RKO (cell line): ENCODE results near the gene EVA1A.

Experiments
- DNase-seq: peaks from one replicate; pipeline ENCODE4 v3.0.0-alpha.2; 2016; ENCODE audit warnings: low spot score

The EVA1A gene

DNA sequence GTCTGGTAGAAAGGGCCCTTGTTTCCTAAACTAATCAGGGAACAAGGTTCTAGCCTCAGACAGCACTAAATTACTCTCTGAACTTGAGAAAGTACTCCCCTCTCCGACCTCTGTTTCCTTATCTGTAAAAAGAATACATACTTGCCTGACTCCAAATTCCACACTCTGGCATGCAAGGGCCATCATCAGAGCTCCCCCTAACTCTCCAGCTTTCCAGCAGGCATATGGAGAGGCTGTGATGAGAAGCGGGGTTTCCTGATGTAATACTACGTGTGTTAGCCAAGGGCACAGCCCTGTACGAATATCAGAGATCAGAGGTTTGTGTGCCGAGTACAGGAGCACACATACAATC, 1.8 kb upstream of the EVA1A start:
- DNase-seq, result no peak

DNA sequence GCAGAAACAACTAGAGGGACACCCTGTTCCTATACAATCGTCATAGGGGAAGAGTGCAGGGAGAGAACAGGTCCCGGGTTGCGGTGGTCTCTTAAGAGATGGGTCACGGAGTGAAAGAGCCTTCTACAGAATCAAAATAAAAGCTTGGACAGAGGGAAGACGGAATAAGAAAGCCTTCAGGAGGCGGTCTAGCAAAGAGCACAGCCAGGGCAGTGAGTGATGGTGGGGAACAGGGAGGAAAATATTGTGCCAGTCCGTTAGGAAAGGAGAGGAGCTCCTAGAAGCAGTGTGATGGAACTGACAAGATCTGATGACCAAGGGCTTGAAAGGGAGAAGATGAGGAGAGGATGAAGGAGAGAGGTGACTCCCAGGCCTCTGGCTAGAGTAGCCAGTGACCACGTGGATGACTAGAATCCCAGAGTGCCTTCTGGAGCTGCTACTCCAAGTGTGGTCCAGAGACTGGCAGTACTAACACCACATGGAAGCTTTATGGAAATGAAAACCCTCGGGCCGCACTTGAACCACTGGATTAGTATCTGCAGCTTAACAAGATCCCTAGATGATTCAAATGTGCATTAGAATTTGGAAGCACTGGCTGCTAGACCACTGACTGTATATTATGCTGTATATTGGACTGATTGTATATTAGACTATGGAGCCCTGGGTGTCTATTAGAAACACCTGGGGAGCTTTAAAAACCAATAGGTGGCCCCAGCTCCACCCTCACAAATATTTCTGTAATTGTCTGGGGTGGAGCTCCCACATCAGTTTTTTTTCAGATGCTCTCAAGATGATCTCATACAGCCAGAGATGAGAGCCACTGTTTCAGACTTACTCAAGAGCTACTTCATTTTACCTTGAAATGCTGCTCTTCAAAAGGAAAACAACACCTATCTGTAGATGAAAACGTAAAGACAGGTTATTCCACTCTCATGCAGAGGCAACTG, 1.1 kb upstream of the EVA1A start:
- DNase-seq, result no peak

DNA sequence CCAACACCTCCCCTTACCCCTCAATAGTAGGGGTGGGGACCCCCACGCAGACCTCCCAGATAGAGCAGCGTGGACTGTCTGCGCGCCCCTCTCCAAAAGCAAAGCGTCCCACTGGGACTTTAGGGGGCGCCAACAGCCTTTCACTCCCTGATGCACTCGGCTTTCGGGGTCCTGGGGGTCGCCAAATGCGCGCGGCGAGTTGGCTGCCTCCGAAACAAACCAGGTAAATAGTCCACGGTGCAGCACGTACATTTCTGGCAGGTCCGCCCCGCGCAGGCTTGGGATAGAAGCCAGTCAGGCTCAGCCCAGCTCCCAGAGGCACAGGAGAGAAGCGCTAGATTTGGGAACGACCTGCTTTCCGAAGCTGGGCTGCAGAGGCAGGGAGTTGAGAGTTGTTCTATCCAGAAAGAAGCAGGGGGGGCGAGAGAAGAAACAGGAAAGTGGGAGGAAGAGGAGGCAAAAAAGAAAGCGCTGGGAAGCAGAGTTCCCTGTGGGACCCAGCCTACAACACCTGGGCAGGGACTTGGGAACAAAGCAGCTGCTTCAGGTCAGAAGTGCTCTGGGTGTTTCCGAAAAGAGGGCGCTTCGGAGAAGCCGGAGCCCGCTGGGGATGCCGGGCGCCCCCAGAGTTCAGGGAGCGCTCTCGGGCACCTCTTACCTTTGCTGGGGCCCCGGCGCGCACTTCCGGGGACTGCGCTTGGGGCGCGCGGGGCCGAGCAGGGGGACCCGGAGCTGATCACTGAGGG, 544 bp downstream of the EVA1A start:
- no peak for DNase-seq

DNA sequence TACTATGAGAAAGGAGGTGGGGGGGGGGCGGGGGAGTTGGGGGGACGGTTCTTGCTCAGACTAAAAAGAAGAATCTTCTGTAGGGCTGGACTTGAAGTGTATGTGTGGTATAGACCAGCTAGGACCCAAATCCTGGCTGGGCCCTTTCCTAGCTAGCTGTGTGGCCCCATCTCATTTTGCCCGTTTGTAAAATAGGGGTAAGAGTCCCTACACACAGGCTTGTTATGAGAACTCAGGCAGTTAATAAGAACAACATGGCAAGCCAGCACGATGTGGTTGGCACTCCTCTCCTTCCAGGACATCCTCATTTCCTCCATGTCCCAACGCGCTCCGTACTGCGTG, 1.1 kb downstream of the EVA1A start:
- DNase-seq, result no peak

DNA sequence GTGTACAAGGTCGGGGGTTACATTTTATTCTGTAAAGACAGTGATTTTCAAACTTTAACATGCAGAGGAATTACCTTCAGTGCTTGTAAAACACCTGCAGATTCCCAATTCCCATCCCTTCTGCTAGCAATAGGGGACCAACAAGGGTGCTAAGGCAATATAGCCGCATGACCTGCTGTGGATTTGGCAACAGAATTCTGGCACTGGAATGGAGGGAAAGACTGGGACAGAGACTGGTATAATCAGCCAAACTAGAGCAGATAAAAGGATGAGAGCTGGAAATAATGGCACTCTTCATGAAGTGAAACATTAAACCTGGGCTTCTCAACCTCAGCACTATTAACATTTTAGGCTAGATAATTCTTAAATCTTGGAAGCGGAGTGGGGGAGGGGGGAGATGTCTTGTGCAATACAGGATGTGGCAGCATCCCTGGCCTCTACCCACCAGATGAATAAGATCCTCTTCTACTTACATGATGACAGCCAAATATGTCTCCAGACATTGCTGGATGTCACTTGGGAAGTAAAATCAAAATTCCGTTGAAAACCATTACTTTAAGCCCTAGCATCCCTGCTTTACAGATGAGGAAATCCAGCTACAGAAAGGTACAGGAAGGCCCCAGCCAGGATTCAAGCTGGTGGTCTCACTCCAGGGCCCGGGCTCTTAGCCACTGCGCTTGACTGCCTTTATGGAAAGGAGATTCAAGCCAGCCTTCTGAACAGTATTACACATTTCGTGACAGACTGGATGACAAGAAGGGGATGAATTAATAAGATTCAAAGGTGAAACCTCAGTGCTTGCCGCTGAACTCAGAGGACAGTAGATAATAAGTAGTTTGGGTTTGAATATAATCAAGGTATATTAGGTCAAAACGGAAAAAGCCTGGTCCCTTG, 1.7 kb downstream of the EVA1A start:
- DNase-seq, result no peak

DNA sequence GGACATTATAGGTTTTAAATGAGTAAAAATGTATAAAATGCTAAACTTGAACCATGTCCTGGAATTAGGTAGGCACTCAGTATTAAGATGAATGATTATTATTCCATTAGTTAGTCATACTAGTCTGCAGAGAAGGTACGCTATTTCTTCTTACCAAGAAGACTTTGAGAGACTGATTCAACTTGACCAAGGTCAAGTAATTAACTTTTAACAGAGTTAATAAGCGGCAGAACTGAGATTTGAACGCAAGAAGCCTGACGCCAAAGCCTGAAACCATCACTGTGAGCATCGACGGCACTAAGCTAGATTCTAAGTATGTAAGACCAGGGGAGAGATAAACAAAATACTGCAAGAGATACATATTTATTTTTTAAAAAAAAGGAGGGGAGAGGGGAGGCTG, 2.6 kb downstream of the EVA1A start:
- DNase-seq, result no peak

DNA sequence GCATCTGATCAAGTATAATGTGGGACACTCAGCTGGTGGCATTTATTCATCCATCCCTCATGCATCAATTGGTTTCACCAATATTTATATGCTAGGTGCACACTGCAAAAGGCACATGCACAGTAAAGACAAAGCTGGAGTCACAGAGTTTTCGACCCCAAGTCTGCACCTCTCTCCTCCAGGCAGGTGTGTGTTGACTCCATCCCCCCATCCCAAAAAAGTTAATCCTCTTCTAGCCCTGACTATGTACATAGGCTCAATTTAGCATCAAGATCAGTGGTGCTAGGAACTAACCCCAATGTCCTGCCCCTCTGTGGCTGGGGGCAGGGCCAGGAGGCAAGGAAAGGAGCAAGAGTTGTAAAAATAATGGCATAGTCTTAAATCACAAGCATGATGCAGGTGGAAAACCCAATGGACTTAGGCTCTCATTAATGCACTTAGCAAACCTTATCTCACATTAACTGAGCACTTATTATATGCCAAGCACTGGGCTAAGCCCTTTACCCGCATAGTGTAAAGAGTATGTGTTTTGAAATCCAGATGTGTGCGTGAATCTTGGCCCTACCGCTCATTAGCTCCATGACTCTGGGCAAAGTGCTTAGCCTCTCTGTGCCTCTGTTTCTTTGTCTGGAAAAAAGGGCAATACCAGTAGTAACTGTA, 3.1 kb downstream of the EVA1A start:
- DNase-seq, result no peak

DNA sequence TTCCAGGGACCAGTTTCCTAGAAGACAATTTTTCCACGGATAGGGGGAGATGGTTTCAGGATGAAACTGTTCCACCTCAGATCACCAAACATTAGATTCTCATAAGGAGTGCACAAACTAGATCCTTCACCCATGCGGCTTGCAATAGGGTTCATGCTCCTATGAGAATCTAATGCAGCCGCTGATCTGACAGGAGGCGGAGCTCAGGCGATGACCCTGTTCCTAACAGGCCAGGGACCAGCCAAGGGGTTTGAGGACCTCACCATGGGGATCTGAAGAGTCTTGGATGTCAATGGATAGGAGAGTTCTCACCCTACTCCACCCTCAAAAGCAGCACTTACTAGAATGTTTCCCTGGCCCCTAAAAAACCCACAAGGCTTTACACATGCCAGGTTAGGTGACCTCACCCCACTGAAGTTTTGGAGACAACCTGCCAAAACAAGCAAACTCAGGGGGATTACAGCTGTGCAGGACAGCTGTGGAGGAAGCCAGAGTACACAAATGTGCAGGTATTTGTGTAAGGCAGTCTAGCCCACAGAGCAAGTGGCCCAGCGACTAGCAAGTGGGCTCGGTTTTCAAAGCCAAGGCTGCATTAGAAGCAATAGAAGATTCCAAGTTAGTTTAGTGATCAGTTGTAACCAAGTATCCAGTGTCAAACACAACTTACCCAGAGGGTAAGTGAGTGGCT, 3.9 kb downstream of the EVA1A start:
- no peak for DNase-seq

DNA sequence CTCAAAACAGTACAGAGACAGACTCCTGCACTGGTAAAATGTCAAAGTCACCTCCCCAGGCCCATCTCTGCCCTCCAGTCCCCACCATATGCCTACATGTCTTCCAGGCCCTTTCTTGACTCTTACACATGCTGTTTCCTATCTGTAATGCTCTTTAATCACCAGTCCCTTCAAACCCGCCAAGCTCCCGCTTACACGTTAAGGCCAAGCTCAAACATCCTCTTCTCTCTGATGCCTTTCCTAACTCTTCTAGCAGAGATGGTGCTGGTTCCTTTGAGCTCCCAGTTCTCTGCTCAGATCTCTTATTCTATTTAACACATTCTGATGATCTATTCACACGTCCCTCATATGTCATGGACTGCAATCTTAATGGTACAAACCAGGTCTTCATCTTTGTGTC, 5.0 kb downstream of the EVA1A start:
- DNase-seq, result no peak

DNA sequence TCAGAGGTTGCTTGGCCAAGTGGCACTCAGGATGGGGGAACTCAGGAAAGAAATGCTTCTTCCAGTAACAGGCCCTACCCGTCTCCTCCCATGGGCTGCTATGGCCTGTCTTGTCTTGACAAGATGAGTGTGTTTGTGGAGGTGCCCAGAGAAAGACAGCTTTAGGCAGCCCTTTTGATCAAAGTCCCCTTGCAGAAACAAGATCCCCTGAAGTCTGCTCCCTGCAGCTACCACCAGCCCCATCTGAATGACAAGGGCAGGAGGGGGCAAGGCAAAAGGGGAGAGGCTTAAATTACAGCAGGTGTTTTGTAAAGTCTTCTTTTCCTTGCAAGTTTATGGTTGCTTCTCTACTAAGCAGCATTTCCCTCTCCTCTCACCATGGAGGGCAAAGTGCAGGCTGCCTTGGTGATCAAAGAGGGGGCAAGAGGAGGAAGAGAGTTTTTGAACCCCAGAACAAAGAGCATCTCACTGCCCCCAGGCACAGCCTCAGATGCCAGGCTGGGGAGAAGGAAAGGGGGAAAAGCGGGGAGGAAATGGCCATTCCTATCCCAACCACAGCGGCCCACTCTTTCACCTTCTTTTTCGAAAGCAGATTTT, 6.7 kb downstream of the EVA1A start:
- DNase-seq, result no peak

DNA sequence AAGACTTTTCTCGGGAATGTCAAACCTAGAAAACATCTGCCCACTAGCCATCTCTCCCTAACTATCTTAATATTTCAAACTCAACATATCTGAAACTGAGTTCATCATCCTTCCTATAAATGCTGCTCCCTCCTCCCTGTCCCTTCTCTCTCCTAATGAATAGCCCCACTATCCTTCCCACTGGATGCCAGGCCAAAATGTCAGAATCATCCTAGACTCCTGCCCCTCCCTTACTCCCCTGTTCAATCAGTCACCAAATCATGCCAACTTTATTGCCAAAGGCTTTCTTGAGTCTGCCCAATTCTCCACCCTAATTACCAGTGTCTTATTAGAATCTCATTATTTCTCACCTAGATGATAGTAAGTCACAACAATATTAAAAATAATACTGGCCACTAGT, 8.5 kb downstream of the EVA1A start:
- no peak for DNase-seq

DNA sequence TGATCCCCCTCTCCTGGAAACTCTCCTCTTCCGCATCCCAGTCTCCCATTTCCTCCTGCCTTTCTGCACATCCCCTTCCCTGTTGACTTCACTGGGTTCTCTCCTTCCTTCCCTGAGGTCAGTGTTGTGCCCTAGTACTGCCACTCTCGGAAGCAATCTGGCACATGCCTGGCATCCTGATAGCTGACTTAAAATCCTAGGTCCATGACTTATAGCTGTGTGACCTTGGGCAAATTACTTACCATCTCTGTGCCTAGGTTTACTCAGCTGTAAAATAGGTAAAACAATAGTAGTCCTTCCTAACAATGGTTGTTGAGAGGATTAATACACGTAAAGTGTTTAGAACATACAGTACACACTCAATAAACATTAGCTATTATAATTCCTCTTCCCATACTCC, 9.3 kb downstream of the EVA1A start:
- DNase-seq, result no peak

DNA sequence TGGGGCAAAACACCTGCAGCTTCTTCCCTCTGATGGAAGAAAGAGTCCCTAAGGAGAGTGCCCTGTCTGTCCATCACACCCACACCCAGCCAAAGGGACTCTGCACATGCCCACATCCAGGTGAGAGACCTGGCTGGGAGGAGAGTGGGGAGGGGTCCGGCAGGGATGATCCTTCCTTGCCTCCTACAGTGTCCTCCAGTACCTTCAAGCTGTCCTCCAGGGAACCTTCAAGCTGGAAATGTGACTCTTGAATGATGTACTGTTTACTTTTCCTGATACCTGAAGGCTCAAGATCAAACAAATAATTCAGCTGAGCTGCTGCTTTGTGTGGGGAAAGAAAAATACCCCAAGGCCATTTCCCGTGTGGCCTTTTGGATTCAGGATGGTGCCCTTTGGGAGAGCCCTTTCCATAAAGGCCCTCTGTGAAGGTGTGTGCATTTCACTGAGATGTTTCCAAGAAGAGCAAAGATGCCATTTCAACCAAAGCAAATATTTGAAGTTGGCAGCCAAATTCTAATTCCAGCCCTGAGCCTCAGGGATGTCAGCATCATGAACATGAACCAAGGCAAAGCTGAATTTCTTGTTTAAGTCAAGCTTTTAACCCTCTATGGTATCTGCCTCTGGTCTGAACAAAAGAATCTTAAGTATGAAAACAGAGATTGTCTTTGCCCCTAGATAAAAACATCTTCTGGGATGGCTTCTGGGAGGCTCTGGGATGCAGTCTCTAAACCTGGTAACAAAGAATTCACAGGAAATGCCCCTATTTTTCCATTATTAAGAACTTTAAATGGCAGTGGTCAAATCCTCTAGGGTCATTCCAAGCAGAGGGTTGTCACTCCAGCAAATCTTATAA, 11.1 kb downstream of the EVA1A start:
- DNase-seq, result no peak

DNA sequence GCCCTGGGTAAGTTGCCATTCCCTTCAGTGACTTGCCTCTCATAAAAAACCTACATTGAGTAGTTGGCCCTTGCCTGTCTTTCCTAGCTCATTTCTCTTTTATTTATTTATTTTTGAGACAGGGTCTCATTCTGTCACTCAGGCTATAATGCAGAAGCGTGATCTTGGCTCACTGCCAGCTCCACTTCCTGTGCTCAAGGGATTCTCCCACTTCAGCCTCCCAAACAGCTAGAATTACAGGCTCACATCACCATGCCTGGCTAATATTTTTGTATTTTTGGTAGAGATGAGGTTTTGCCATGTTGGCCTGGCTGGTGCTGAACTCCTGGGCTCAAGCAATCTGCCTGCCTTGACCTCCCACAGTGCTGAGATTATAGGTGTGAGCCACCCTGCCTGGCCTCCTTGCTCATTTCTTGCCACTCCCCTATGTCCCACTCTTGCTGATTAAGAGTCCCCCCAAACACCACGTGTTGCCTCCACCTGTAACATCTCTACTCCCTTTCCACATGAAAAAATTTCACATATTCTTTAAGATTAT, 12.6 kb downstream of the EVA1A start:
- no peak for DNase-seq

DNA sequence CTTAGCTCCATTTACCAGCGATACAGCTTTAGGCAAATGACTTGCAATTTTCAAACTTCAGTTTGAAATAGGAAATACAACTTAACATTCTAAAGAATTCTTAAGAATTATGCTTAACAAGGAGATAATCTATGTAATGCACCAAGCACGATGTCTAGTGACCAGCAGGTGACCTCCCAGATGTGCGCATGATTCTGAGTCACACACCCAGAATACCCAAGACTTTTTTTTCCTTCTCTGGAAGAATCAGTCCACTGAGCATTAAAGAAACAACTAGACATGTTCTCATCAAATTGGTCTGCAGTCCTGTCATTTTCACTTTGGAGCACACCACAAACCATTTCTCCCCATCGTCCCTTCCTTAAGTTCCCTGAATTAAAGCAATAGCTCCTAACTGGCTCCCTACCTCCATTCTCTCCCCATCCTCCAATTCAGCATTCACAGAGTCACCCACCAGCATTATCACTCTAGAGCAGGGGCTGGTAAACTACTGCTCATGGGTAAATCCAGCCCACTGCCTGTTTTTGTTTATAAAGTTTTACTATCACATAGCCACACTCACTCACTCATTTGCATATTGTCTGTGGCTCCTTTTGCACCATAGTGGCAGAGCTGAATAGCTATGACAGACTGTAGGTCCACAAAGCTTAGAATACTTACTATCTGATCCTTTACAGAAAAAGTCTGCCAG, 13.2 kb downstream of the EVA1A start:
- no peak for DNase-seq

DNA sequence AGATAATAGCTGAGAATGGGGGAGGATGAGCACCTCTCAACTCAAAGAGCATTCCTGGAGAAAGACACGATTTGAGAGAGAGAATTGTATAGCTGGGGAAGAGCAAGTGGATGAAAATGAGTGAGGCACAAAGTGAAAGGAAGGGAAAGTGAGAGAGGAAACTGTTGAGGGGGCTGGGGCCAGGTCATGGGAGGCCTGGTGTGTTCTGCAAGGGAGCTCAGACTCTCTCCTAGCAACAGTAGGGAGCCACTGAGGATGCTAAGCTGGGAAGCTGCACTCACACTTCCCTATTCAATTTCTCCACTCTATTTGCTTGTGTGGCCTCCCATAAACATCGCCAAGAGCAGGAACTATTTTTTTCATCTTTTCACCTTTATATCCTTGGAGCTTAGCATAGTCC, 14.8 kb downstream of the EVA1A start:
- DNase-seq, result no peak

DNA sequence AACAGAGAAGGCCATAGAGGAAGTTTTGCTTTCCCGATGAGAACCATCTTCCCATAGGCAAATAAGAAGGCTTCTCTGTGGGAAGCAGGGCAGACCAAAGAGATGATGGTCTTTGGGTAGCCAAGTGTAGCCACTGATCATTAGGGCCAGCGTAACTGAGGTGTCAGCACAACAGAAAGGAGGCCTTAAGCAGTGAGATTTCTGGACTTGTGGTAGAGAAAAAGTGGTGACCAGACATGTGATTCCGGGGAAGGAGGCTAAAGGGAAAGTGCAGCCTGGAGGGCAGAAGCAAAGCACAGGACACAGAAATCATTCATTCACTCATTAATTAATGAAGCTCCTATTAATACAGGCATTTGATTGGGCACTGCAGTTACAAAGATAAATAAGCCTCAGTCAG, 15.4 kb downstream of the EVA1A start:
- DNase-seq, result no peak

DNA sequence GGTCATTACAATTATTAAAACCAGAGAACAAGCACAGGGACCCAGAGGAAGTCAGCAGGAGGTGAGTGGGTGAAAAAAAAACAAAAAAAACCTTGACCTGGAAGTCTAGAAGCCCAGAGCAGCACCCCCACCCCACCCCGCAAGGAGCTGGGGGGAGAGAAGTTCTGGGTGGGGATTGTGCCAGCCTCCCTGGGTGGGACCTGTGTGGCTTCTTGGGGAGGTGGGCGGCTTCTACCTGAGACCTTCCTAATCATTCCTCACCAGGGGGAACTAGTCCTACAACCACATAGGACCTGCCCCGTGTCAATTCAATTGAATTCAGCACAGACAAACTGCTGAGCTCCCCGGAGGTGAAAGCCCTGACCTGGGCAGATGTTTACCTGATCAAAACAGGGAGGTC, 17.3 kb downstream of the EVA1A start:
- DNase-seq, result no peak

DNA sequence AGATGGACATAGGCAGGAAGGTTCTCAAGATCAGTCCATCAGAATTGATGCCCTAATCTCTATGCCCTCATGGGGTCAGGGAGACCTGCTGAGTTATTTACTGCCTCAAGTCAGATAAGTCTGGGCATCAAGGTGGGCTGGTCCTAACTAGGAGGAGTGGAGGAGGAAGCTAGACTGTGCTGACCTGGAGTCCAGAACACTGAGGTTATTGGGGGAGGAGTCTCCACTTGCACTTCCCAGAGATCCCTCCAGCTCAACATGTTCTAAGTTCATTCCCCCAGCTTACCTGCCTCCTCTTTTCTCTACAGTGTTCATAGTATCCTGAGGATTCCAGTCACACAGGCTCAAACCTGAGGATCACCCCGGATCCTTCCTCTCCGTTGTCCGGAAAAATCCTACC, 19.3 kb downstream of the EVA1A start:
- no peak for DNase-seq
